Prostate gland (tissue), 2 donors: Measurements from ENCODE around the gene WDR73.

Experiments used
- POLR2A ChIP-seq: fragments of 450-650 bp; IDR thresholded peaks from one replicate; pipeline ENCODE4 v1.6.1; 2016; ENCODE audit warnings: antibody characterized with exemption, mild to moderate bottlenecking
- POLR2AphosphoS5 ChIP-seq: sonication (generic); formaldehyde crosslinking; IDR thresholded peaks from one replicate; pipeline ENCODE4 v1.6.1; 2017; ENCODE audit warnings: antibody characterized with exemption
- TF ChIP-seq, protein P1 (sequence below), 4 experiments: fragments of 200-600 bp in 2 of 4; fragments of 450-650 bp in 2 of 4; sonication (generic) in 2 of 4; IDR thresholded peaks; 1 replicate in 3 of 4; 2 replicates in 1 of 4; pipeline ENCODE4 v1.5.1; 2016 to 2019; ENCODE audit warnings: antibody characterized with exemption in 4 of 4, mild to moderate bottlenecking in 2 of 4, moderate library complexity in 2 of 4

DNA sequence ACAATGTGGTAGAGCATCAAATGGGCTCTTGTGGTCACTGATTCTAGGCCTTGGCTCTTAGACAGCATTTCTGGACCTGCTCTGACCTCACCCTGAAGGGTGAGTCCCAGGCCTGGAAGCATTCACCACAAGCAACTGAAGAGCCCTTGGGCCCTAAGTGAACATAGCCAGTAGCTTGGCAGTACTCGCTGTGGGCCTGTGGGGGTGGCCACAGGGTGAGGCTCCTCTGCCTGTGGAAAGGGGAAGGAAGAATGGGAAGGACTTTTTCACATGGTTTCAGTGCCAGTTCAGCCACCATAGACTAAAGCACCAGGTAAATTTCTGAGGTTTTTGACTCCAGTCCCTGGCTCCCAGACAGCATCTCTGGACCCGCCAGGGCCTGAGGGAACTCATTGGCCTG lies 58.4 kb downstream of the WDR73 start:
- TF ChIP-seq, protein P1, sequence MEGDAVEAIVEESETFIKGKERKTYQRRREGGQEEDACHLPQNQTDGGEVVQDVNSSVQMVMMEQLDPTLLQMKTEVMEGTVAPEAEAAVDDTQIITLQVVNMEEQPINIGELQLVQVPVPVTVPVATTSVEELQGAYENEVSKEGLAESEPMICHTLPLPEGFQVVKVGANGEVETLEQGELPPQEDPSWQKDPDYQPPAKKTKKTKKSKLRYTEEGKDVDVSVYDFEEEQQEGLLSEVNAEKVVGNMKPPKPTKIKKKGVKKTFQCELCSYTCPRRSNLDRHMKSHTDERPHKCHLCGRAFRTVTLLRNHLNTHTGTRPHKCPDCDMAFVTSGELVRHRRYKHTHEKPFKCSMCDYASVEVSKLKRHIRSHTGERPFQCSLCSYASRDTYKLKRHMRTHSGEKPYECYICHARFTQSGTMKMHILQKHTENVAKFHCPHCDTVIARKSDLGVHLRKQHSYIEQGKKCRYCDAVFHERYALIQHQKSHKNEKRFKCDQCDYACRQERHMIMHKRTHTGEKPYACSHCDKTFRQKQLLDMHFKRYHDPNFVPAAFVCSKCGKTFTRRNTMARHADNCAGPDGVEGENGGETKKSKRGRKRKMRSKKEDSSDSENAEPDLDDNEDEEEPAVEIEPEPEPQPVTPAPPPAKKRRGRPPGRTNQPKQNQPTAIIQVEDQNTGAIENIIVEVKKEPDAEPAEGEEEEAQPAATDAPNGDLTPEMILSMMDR (IDR thresholded peaks at IDR 0.05), result no peak
- TF ChIP-seq POLR2A (no peak), POLR2AphosphoS5 (no peak)
